GM06990 (cell line): Measurements from ENCODE around the gene RPS10.
"Not testable (repeated sequence)": the region's sequence is repeated elsewhere in the genome, so short reads cannot be mapped to it uniquely, and the experiment has no call there.

Experiments used
- DNase-seq: peaks from one replicate; pipeline ENCODE4 v3.0.0-alpha.2; 2011; ENCODE audit not compliant: insufficient read length; ENCODE audit errors: extremely low read depth
- H3K27me3 ChIP-seq: replicated peaks from 2 replicates; pipeline ENCODE4 v1.6.0; 2011; ENCODE audit warnings: low read length; ENCODE audit not compliant: control insufficient read depth, insufficient read depth
- H3K36me3 ChIP-seq: 2 replicates; pipeline ENCODE4 v1.5.1; 2011; ENCODE audit warnings: low read length; ENCODE audit not compliant: control insufficient read depth, insufficient read depth
- H3K4me3 ChIP-seq: replicated peaks from 2 replicates; pipeline ENCODE4 v1.5.1; 2011; ENCODE audit warnings: low read depth, mild to moderate bottlenecking, control low read depth, low read length
- TF ChIP-seq, protein P1 (sequence below): IDR thresholded peaks from 2 replicates; pipeline ENCODE4 v1.5.1; 2011; ENCODE audit warnings: low read length, control low read depth, mild to moderate bottlenecking, inconsistent platforms; ENCODE audit not compliant: insufficient read depth, poor library complexity, severe bottlenecking

The RPS10 gene

GRCh38 chr6:34373511-34373910 is 52.4 kb downstream of the RPS10 start:
- Histone ChIP-seq H3K4me3 (no peak overlapping the region), H3K36me3 (no peaks in the 10 kb centered on the region), H3K27me3 (no peaks in the 10 kb centered on the region)
- no peak for DNase-seq
- TF ChIP-seq, protein P1, sequence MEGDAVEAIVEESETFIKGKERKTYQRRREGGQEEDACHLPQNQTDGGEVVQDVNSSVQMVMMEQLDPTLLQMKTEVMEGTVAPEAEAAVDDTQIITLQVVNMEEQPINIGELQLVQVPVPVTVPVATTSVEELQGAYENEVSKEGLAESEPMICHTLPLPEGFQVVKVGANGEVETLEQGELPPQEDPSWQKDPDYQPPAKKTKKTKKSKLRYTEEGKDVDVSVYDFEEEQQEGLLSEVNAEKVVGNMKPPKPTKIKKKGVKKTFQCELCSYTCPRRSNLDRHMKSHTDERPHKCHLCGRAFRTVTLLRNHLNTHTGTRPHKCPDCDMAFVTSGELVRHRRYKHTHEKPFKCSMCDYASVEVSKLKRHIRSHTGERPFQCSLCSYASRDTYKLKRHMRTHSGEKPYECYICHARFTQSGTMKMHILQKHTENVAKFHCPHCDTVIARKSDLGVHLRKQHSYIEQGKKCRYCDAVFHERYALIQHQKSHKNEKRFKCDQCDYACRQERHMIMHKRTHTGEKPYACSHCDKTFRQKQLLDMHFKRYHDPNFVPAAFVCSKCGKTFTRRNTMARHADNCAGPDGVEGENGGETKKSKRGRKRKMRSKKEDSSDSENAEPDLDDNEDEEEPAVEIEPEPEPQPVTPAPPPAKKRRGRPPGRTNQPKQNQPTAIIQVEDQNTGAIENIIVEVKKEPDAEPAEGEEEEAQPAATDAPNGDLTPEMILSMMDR: no peak

DNA sequence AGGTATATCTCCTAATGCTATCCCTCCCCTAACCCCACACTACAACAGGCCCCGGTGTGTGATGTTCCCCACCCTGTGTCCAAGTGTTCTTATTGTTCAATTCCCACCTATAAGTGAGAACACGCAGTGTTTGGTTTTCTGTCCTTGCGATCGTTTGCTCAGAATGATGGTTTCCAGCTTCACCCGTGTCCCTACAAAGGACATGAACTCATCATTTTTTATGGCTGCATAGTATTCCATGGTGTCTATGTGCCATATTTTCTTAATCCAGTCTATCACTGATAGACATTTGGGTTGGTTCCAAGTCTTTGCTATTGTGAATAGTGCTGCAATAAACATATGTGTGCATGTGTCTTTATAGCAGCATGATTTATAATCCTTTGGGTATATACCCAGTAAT is 54.0 kb downstream of the RPS10 start:
- not testable (repeated sequence) for DNase-seq, H3K4me3 ChIP-seq, H3K36me3 ChIP-seq, H3K27me3 ChIP-seq

DNA sequence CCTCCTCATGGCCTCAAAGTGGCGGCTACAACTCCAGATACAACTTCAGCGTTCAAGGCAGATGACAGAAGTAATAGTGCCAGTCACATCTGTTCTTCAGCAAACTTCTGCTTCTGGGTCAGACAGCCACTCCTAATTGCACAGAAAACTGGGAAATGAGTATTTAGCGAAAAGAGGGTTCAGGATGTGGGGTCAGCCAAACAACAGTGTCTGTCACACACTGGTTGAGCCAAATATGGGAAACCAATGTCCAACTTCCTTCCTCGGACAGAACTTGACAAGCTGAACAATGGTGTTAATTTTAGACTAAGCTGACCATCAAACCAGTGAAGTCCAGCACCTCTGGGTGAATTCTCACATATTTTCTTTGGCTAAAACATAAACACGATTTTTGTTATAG is 55.5 kb downstream of the RPS10 start:
- no peak for DNase-seq
- Histone ChIP-seq H3K27me3 (no peaks in the 10 kb centered on the region), H3K36me3 (no peaks in the 10 kb centered on the region), H3K4me3 (no peak overlapping the region)
- TF ChIP-seq, protein P1: no peak

- H3K27me3 ChIP-seq: no peaks in the 10 kb centered on the region
- no peaks in the 10 kb centered on the region for H3K36me3 ChIP-seq
- no peak overlapping the region for H3K4me3 ChIP-seq
- no peak for DNase-seq
- TF ChIP-seq, protein P1: no peak
These were observed 56.5 kb downstream of the RPS10 start for GRCh38 chr6:34369385-34369784.
